ENCODE measurements around the gene CPSF2.

CPSF2 gene

DNA sequence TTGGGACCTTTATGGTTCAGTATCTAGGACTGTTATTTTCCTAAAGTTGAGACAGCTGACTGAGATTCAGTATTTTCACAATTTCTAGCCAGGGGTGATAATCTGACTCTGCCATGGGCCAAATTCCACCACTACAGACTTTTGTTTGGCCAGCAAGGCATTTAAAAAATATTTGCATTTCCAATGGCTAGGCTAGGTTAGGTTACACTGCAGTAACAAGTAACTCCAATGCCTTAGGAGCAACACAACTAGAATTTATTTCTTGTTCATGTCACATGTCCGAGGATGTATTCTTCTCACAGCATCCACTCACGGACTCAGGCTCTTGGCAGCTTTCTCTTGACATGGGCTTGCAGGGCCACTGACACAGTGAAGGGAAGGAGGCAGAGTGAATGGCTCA lies 83.0 kb downstream of the CPSF2 start:
- H3K4me2 ChIP-seq (ENCODE audit: low read length): no peak overlapping the region
- H3K27me3 ChIP-seq (ENCODE audit: control insufficient read depth, low read length): no peaks in the 10 kb centered on the region
- no peaks in the 10 kb centered on the region for H4K20me1 ChIP-seq (ENCODE audit: control insufficient read depth, insufficient read depth, low read depth, low read length)
- no peaks in the 10 kb centered on the region for H3K9me3 ChIP-seq (ENCODE audit: control insufficient read depth, insufficient read depth, low read length)
- no peaks in the 10 kb centered on the region for H3K9me2 ChIP-seq (replicated peaks; ENCODE audit: control insufficient read depth, low read length)
- H3K4me3 ChIP-seq (ENCODE audit: low read length): no peak overlapping the region
- H3K4me1 ChIP-seq (ENCODE audit: control insufficient read depth, low read length): no peaks in the 10 kb centered on the region
- no peaks in the 10 kb centered on the region for H3K79me2 ChIP-seq (ENCODE audit: control insufficient read depth, low read length)
- H3K36me3 ChIP-seq (ENCODE audit: control insufficient read depth, low read length): no peaks in the 10 kb centered on the region
- no peaks in the 10 kb centered on the region for H3F3A ChIP-seq (ENCODE audit: control insufficient read depth, insufficient read depth)
- no peak overlapping the region for H3K27ac ChIP-seq (ENCODE audit: low read depth, low read length)
- no peak for TF ChIP-seq EZH2phosphoT487 (IDR thresholded peaks at IDR 0.05; ENCODE audit: borderline replicate concordance, low read length)
- TF ChIP-seq, protein P1, sequence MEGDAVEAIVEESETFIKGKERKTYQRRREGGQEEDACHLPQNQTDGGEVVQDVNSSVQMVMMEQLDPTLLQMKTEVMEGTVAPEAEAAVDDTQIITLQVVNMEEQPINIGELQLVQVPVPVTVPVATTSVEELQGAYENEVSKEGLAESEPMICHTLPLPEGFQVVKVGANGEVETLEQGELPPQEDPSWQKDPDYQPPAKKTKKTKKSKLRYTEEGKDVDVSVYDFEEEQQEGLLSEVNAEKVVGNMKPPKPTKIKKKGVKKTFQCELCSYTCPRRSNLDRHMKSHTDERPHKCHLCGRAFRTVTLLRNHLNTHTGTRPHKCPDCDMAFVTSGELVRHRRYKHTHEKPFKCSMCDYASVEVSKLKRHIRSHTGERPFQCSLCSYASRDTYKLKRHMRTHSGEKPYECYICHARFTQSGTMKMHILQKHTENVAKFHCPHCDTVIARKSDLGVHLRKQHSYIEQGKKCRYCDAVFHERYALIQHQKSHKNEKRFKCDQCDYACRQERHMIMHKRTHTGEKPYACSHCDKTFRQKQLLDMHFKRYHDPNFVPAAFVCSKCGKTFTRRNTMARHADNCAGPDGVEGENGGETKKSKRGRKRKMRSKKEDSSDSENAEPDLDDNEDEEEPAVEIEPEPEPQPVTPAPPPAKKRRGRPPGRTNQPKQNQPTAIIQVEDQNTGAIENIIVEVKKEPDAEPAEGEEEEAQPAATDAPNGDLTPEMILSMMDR (IDR thresholded peaks at IDR 0.05; ENCODE audit: low read depth, low read length, poor library complexity, severe bottlenecking): no peak

DNA sequence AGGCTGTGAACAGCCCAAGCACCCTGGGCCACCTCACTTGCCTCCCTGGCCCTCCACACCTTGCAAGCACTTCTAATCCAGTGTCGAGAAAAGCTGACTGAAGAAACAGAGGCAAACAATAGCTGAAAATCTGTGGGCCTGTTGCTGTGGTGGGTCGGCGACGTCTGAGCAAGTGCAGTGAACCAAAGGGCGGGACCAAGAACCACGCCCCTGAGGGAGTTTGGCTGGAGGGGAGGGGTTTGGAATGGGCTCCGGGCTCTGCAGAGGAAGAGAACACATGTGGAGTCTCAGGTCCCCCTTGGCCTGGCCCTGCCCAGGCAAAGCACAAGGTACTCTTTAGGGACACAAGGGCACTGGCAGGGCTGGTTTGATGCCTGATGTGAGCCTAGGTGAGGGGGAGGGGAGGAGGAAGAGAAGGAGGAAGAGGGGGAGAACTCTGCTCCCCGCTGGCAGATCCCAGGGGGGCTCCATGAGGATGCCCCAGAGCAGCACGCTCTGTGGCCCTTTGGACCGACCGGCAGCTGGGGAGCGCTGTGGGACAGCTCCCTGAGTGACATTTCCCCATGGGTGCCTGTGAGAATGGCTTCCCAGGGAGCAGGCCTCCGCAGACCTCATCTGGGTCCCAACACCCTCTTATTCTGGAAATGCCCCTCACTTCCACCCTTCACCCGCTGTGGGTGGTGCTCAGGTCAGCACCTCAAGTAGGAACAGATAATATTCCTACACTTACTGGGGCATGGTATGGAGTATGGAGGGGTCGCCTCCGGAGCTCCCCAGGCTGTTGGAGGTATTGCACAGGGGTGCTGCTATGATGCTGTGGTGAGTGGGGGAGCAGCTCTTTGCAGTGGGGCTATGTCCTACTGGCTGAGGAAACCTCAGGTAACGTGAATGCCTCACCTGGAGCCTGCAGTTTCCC lies 85.5 kb downstream of the CPSF2 start:
- H4K20me1 ChIP-seq (ENCODE audit: control insufficient read depth, insufficient read depth, low read depth, low read length): no peaks in the 10 kb centered on the region
- H3K9me2 ChIP-seq (replicated peaks; ENCODE audit: control insufficient read depth, low read length): no peaks in the 10 kb centered on the region
- H3K79me2 ChIP-seq (ENCODE audit: control insufficient read depth, low read length): no peaks in the 10 kb centered on the region
- no peak overlapping the region for H3K4me3 ChIP-seq (ENCODE audit: low read length)
- TF ChIP-seq, protein P1 (IDR thresholded peaks at IDR 0.05; ENCODE audit: low read depth, low read length, poor library complexity, severe bottlenecking): no peak
- TF ChIP-seq EZH2phosphoT487 (IDR thresholded peaks at IDR 0.05; ENCODE audit: borderline replicate concordance, low read length): no peak
- no peaks in the 10 kb centered on the region for H3K36me3 ChIP-seq (ENCODE audit: control insufficient read depth, low read length)
- H3F3A ChIP-seq (ENCODE audit: control insufficient read depth, insufficient read depth): no peaks in the 10 kb centered on the region
- H3K9me3 ChIP-seq (ENCODE audit: control insufficient read depth, insufficient read depth, low read length): no peaks in the 10 kb centered on the region
- no peak overlapping the region for H3K4me2 ChIP-seq (ENCODE audit: low read length)
- H3K27me3 ChIP-seq (ENCODE audit: control insufficient read depth, low read length): no peaks in the 10 kb centered on the region
- no peaks in the 10 kb centered on the region for H3K4me1 ChIP-seq (ENCODE audit: control insufficient read depth, low read length)
- no peak overlapping the region for H3K27ac ChIP-seq (ENCODE audit: low read depth, low read length)

- Histone ChIP-seq H3F3A (ENCODE audit: control insufficient read depth, insufficient read depth) (no peaks in the 10 kb centered on the region), H3K4me2 (ENCODE audit: low read length) (no peak overlapping the region), H3K79me2 (ENCODE audit: control insufficient read depth, low read length) (no peaks in the 10 kb centered on the region), H3K4me3 (ENCODE audit: low read length) (no peak overlapping the region), H3K4me1 (ENCODE audit: control insufficient read depth, low read length) (no peaks in the 10 kb centered on the region), H3K9me2 (replicated peaks; ENCODE audit: control insufficient read depth, low read length) (no peaks in the 10 kb centered on the region), H3K36me3 (ENCODE audit: control insufficient read depth, low read length) (no peaks in the 10 kb centered on the region), H3K27ac (ENCODE audit: low read depth, low read length) (no peak overlapping the region), H4K20me1 (ENCODE audit: control insufficient read depth, insufficient read depth, low read depth, low read length) (no peaks in the 10 kb centered on the region), H3K27me3 (ENCODE audit: control insufficient read depth, low read length) (no peaks in the 10 kb centered on the region), H3K9me3 (ENCODE audit: control insufficient read depth, insufficient read depth, low read length) (no peaks in the 10 kb centered on the region)
- TF ChIP-seq, protein P1 (IDR thresholded peaks at IDR 0.05; ENCODE audit: low read depth, low read length, poor library complexity, severe bottlenecking): no peak
- no peak for TF ChIP-seq EZH2phosphoT487 (IDR thresholded peaks at IDR 0.05; ENCODE audit: borderline replicate concordance, low read length)
Measured at GRCh38 chr14:92207928-92208265, 86.1 kb downstream of the CPSF2 start.
